GM18867 (cell line): Measurements from ENCODE around the gene TIGAR.
A peak's percentile ranks its signal among the peaks of the same experiment; 100 is the strongest.

ENCODE experiments used
- ATAC-seq: cut with Tn5 transposase; IDR thresholded peaks from one replicate; pipeline ENCODE4 v1.9.1; 2021; ENCODE audit warnings: mild to moderate bottlenecking, moderate library complexity; ENCODE audit not compliant: unreplicated experiment

TIGAR gene, protein sequence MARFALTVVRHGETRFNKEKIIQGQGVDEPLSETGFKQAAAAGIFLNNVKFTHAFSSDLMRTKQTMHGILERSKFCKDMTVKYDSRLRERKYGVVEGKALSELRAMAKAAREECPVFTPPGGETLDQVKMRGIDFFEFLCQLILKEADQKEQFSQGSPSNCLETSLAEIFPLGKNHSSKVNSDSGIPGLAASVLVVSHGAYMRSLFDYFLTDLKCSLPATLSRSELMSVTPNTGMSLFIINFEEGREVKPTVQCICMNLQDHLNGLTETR

DNA sequence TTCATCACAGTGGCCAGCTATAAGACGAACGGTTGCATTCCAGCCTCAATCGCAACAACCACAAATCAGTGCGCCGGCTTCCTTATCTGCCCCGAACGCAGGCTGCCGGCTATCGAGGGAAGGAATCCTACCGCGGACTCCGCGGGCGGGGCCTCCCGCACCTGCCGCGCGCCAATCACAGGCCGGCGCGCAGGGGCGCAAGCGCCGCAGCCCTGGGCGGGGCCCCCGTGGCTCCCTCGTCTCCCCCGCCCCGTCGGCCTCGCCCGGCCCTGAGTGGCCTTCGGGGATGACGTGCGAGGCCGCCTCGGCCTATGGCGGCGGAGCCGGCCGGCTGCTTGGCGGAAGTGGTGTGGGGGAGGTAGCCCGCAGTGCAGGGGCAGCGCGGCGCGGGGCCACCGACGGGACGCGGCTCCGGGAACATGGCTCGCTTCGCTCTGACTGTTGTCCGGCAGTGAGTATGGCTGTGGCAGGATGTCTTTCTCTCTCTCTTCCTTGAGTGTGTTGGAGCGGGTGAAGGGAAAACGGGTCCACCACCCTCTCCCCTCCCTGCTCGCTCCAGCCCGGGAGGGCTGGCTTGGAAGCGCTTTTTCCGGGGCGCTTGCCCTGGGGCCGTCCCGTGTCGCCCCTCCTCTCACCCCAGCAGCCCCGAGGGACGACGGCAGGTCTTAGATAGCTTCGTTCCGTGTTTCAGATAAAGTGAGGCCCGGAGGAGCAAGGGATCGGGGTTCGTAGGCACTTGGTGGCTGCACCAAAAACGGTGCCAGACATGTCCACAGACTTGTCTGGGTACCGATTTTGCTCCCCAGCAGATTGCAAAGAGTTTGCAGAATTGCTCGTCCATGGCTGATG, at the start of gene TIGAR:
TIGAR (plus strand) TSS at position 361 of the 849 bp plus-strand sequence; CDS start at position 420, 59 bp downstream.
- peak; percentile 96 for ATAC-seq

DNA sequence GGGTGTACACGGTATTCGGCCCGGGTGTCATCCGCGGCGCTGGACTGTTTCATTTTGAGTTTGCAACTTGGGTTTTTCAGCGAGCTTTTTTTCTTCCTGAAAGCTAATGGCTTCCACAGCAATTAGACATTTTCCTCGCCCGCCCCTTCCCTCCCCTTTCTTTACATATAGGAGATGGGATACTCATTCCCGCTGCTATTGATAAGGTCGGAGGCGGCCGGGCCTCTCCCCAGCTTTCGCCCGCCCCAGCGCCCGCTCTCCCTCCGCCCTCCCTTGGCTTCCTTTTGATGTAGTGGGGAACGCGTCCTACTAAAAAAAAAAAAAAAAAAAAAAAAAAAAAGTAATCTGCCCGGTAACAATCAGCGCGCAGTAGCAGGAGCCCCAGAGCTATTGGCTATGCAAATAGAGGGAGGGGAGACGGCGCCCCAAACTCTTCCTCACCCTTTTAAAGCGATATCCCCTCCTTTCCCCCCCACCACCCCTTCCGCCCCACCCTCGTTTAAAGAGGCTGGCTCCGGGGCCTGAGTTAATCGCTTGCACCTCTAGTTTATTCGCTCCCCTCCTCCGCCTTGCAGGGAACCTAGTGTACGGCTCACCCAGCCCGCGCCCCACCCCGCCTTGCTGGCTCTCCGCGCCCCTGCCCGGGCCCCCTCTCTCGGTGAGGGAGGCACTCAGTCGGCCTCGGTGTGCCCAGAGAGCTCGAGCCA, 49.1 kb upstream of the TIGAR start:
- ATAC-seq = peak; percentile 51

DNA sequence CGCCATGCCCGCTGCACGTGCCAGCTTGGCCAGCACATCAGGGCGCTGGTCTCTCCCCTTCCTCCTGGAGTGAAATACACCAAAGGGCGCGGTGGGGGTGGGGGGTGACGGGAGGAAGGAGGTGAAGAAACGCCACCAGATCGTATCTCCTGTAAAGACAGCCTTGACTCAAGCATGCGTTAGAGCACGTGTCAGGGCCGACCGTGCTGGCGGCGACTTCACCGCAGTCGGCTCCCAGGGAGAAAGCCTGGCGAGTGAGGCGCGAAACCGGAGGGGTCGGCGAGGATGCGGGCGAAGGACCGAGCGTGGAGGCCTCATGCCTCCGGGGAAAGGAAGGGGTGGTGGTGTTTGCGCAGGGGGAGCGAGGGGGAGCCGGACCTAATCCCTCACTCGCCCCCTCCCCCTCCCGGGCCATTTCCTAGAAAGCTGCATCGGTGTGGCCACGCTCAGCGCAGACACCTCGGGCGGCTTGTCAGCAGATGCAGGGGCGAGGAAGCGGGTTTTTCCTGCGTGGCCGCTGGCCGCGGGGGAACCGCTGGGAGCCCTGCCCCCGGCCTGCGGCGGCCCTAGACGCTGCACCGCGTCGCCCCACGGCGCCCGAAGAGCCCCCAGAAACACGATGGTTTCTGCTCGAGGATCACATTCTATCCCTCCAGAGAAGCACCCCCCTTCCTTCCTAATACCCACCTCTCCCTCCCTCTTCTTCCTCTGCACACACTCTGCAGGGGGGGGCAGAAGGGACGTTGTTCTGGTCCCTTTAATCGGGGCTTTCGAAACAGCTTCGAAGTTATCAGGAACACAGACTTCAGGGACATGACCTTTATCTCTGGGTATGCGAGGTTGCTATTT, 48.4 kb upstream of the TIGAR start:
- ATAC-seq = peak; percentile 3

DNA sequence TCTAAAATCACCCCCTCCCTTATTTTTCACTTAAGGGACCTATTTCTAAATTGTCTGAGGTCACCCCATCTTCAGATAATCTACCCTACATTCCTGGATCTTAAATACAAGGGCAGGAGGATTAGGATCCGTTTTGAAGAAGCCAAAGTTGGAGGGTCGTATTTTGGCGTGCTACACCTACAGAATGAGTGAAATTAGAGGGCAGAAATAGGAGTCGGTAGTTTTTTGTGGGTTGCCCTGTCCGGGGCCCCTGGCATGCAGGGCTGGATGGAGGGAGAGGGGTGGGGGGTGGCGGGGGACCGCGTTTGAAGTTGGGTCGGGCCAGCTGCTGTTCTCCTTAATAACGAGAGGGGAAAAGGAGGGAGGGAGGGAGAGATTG, 47.8 kb upstream of the TIGAR start:
- no peak for ATAC-seq

DNA sequence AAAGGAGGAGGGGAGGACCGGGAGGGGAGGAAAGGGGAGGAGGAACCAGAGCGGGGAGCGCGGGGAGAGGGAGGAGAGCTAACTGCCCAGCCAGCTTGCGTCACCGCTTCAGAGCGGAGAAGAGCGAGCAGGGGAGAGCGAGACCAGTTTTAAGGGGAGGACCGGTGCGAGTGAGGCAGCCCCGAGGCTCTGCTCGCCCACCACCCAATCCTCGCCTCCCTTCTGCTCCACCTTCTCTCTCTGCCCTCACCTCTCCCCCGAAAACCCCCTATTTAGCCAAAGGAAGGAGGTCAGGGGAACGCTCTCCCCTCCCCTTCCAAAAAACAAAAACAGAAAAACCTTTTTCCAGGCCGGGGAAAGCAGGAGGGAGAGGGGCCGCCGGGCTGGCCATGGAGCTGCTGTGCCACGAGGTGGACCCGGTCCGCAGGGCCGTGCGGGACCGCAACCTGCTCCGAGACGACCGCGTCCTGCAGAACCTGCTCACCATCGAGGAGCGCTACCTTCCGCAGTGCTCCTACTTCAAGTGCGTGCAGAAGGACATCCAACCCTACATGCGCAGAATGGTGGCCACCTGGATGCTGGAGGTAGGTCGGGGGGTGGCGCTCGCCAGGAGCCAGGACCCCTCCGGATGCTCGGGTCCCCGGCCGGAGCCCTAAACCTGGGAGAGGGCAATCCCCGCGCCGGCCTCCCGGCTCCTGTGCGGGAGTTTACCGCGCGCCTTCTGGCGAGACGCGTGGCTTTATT, 47.2 kb upstream of the TIGAR start, which contains the start of gene CCND2:
CCND2 (plus strand) TSS at position 111 of the 744 bp plus-strand sequence; CDS start at position 390, 279 bp downstream.
- peak; percentile 21 for ATAC-seq

DNA sequence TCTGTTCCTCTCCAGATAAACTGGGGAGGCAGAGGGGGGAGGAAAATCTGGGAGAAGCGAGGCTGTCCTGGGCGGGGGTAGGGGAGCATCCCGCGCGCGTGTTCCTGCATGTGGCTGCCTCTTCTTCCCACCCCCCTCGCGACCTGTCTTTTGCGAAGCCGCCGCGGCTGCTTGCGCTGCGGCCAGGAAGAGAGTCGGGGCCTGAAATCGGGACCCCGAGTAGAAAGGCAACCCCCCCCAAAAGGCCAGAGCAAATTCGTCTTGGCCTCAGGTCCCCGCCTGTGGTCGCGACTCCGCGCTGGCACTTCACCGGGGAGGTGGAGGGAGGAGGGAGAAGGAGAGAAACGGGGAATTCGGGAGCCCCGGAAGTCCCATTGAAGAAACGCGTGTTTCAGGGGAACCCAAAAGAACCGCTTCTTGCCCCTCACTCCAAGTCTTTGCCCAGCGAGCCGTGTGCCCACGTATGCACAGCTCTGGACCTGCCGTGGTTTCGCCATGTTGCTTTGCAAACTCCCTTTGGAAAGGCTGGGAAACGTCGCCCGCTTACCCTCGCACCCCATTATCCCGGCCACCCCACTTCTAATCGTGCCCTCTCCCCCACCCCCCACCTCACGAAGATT, 46.5 kb upstream of the TIGAR start:
- ATAC-seq = no peak

DNA sequence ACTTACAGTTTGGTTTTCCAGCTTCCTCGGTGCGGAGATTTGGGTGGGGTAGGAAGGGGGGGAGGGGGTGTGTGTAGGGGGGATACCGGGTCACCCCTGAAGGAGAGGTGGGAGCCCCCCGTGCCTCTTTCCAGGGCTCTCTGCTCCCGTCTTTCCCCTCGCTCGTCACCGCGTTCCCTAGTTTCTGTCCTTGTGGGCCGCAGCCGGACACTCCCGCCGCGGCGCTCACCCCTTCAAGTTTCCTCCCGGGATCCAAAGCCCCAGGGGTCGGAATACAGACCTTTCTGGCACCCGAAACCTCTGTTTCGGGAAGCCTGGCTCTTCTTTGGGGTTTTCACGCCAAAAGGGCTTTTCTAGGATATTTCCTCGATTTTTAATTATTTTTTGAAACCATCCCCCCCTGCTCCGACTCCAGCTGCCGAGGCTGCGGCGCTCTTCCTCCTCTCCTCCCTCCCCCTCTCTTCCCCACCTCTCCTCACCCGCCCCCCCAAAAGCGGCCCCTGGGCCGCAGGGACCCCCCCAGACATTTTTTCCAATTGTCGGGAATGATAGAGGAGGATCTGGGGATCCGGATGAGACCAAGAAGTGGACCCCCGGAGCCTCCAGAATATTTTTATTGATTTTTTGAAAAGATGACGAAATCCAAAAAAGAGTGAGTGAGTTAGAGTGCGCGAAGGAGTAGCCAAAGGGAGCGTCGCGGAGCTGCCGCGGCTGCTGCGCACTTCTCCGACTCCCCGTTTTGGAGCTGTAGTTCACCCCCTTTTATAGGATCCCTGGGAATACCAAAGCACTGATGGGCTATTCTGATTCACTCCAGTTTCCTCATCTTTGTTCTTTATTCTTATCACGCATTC, 45.8 kb upstream of the TIGAR start:
- ATAC-seq = no peak

DNA sequence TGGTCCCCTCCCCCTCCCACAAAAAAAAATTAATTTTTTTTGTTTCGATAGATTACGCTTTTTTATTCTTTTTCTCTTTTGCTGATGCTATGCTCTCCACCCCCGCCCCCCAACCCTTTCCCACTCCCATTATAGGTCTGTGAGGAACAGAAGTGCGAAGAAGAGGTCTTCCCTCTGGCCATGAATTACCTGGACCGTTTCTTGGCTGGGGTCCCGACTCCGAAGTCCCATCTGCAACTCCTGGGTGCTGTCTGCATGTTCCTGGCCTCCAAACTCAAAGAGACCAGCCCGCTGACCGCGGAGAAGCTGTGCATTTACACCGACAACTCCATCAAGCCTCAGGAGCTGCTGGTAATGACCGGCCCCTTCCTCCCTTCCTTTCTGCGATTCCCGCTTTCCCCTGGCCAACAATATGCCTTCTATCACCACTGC, 45.1 kb upstream of the TIGAR start:
- ATAC-seq = no peak

DNA sequence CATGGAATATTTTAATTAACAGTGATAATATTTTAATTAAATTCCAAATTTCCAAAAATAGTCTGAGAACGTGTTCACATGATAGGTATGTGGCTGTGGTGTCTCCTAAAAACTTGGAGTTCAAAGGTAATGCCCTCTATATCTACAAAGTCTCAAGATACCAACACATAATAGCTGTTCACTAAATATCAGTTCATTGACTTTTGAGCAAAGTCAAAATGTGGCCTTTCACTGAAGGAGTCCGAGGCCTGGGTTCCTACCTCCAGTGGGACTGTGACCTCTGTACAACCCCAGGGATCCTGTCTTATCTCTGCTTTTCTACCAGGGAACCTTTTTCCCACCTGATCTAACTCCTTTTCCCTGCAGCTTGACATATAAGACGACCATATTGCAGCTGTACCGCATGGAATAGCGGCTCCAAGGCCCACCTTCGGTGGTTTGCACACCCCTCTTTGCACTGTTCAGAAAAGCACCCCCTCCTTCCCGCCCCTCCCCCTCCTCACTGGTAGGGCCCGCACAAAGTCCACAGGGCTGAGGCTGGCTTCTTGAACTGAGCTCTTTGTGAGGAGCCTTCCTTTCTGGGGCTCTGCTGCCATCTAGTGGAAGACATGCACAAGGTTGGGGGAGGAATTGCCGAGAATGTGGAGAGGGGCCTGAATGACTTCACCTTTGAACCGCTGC, 44.3 kb upstream of the TIGAR start:
- no peak for ATAC-seq

DNA sequence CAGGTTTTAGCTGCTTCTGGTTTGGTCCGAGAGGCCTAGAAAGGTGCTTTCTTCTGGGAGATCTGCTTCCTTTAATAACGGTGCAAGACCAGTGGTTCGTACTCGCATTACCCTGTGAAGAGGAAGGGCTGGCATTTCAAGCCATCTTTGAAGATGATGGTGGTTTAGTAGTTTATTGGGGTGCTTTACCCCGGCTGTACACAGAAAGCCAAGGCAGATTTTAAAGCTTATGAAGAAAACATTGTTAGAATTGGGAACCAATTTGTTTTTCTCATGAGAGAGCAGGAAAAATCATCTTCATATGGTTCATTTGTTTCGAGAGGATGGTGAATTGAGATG, 43.8 kb upstream of the TIGAR start:
- ATAC-seq = no peak

DNA sequence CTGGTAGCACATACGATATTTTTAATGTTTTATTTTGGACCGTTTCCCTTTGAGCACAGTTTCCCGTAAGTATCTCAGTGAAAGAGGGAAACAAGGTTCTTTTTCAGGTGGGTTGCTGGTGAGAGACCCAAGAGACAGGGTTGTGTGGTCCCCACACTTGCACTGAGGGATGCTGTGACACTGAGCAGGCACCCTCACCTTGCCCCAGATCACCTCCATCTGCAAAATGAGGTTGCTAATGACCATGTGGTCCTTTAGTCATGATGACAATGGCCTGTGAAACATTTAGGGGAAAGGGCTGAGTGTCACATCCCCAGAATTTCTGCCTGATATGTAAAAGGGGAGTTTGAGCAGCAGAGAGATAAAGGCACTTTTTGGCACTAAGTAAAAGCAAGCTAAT, 43.2 kb upstream of the TIGAR start:
- ATAC-seq = no peak

DNA sequence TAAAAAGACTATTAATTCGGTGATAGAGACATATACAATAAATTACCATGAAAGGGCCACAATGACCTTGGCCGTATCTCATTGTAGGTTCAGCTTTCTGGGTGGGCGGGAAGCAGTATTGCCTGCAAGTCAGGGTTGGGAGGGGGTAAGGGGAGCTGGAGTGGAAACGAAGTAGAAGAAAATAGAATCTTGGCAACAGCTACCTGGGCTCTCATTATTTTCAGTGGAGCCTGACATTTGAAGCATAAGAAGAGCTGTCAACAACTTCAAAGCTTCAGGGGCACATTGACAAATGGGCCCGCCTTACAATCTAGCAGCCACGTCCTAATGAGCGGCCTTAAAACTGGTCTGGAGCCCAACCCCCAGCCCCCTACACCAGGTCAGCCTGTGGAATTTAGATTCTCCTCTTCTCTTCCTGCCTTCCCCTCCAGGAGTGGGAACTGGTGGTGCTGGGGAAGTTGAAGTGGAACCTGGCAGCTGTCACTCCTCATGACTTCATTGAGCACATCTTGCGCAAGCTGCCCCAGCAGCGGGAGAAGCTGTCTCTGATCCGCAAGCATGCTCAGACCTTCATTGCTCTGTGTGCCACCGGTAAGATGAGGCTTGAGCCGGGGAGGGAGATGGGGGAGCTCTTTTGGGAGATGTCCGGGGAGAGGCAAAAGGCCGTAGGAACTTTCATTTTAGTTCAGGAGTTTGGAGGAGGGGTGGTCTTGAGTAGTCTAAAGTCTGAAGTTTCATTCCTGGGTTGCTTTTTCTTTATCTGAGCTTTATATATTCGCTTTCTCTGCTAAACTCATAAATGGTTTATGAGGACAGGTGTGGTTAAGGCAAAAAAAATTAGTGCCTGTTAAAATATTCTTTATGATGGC, 42.5 kb upstream of the TIGAR start:
- ATAC-seq = no peak

DNA sequence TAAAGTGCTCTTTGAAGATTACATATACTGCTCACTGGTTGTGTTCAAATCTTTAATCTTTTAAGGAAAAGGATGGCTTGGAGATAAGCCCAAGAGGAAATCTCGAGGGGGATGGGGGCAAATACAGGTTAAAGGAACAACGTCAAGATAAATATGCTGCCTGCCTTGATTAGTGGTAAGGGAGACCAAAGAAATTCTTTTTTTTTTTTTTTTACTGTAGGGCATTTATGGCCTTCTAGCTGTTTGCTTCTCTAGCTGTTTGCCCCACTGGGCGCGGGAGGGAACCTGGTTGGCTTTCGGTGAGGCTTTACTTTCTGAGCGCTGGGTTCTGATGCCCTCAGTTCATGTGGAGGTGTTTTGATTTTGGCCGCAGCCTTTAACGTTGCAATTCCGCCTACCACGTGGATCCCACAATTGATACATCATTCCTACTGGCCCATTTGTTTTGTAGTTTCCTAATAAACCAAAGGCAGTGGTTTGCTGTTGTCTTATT, 41.8 kb upstream of the TIGAR start:
- no peak for ATAC-seq

DNA sequence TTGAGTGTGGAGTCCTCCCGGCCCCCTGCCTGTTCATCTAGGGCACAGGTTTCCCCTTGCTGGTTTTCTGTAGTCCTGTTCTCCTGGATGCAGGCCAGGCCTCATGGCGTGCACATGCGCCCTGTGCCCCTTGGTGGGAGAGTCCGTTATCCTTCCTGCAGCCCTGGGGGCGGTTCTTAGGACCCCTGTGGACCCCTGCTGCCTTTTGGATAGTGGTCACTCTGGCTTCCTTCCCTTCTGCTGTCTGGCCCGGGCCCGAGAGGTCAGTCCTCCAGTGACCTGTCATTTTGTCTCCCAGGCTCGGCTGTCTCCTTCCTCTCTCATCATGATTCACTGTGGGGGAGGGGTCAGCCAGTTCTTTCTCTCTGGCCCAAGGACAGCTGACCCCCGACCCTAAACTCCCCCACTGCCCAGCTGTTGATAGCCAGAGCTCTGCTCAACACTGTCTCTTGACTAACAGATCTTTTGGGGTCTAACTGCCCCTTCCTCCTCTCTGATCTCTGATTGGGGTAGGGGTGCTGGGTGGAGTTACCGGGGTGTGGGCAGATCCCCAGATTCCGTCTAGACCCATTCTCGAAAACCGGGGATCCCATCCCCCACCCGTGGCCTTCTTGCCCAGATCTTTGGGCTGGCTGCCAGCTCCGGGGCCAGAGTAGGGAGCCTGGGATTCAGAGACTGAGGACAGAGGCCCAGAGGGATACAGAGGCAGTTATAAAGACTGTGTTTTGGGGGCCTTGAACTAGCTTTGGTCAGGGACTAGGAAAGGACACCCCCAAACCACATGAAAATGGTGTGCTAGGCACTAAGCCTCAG, 40.5 kb upstream of the TIGAR start:
- no peak for ATAC-seq

DNA sequence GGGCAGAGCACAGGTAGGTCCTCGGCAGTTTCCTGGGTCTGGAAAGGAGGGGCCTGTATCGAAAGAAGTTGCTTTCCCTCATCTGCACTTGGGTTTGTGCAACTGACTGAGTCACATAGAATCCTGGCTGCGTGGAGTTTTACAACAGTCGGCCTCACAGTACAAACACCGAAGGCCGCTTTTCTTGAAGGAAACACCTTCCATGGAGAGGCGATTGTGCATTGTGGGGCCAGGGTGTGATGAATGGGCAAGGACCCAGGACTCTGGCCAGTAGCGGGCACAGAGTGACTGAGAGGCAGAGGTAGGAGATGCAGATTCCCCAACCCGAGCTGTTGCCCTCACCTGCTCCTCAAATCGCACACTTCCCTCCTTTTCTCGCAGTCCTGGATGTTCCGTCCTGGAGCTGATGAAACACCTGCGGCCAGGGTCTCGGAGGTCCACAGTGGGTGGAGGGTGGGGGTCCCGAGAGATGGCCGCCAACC, 39.8 kb upstream of the TIGAR start:
- no peak for ATAC-seq
